ENCODE measurements around the gene PTGER1.

DNA sequence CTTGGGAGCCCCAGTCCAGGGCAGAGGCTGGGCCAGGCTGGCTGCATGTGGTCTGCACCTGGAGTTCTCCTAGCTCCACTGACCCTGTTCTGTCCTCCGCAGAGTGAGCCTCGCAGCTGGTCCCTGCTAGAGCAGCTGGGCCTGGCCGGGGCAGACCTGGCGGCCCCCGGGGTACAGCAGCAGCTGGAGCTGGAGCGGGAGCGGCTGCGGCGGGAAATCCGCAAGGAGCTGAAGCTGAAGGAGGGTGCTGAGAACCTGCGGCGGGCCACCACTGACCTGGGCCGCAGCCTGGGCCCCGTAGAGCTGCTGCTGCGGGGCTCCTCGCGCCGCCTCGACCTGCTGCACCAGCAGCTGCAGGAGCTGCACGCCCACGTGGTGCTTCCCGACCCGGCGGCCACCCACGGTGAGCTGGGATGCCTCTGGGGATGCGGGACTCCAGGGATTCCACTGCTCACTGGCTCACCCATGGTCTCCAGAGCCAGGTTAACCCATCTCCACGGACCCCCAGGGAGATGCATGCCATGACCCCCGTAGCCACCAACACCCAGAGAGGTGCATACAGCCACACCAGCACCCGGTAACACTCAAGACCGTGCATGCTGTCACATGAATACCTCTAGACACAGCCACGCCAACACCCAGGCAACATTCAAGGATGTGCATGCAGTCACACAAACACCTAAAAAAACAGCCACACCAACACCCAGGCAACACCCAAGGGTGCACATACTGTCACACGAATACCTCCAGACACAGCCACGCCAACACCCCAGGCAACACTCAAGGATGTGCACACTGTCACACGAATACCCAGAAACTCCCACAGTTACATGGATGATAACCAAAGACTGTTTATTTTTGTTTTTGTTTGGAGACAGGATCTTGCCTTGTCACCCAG is 33.9 kb downstream of the PTGER1 start:
- TF ChIP-seq, protein P1, sequence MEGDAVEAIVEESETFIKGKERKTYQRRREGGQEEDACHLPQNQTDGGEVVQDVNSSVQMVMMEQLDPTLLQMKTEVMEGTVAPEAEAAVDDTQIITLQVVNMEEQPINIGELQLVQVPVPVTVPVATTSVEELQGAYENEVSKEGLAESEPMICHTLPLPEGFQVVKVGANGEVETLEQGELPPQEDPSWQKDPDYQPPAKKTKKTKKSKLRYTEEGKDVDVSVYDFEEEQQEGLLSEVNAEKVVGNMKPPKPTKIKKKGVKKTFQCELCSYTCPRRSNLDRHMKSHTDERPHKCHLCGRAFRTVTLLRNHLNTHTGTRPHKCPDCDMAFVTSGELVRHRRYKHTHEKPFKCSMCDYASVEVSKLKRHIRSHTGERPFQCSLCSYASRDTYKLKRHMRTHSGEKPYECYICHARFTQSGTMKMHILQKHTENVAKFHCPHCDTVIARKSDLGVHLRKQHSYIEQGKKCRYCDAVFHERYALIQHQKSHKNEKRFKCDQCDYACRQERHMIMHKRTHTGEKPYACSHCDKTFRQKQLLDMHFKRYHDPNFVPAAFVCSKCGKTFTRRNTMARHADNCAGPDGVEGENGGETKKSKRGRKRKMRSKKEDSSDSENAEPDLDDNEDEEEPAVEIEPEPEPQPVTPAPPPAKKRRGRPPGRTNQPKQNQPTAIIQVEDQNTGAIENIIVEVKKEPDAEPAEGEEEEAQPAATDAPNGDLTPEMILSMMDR (IDR thresholded peaks at IDR 0.05; ENCODE audit: insufficient read depth, low read depth, low read length), result no peak
- no peak for TF ChIP-seq EZH2 (IDR thresholded peaks at IDR 0.05; ENCODE audit: insufficient read depth, low read length)
